Measurements from ENCODE around the gene PORCN. TPM values are rescaled to one million over a fixed set of nuclear protein-coding genes. Genes with fewer than 3 reads are reported as not detected.

Gene PORCN
- total and polyA plus RNA-seq, 7 donors, result 4.8 to 12.2 (median 8.6) TPM

DNA sequence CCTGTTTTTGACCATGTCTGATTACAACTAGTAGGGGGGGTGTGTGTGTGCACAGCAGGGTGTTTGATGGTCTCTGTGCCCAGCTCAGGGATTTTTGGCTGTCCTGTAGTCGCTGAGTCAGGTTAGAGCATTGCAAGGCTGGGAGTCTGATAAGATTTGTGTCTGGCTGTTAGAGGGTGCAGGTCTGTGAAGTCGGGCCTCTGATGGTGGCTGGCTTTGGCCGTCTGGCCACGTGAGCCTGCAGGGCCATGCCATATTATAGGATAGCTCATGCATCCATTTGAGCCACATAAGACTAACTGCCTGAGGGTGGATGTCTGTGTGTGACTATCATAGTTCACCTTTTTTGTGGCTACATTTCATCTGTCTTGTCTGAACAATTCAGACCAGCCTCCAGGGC is 4.9 kb downstream of the PORCN start:
- TF ChIP-seq, protein P1, sequence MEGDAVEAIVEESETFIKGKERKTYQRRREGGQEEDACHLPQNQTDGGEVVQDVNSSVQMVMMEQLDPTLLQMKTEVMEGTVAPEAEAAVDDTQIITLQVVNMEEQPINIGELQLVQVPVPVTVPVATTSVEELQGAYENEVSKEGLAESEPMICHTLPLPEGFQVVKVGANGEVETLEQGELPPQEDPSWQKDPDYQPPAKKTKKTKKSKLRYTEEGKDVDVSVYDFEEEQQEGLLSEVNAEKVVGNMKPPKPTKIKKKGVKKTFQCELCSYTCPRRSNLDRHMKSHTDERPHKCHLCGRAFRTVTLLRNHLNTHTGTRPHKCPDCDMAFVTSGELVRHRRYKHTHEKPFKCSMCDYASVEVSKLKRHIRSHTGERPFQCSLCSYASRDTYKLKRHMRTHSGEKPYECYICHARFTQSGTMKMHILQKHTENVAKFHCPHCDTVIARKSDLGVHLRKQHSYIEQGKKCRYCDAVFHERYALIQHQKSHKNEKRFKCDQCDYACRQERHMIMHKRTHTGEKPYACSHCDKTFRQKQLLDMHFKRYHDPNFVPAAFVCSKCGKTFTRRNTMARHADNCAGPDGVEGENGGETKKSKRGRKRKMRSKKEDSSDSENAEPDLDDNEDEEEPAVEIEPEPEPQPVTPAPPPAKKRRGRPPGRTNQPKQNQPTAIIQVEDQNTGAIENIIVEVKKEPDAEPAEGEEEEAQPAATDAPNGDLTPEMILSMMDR (IDR thresholded peaks at IDR 0.05), result no peak
- intact Hi-C loops (cut with DNase I), result loop anchor here in 1 of 2 donors (10.0 kb wide), 1 partner anchor 429 kb away; no protein-coding TSS in a partner anchor
- Histone ChIP-seq H3K4me1 (no peaks in the 10 kb centered on the region), H3K27ac (no peak overlapping the region), H3K9me3 (no peaks in the 10 kb centered on the region), H3K4me3 (no peak overlapping the region), H3K36me3 (ENCODE audit: insufficient read depth in 1 of 2, low read depth in 1 of 2) (no peaks in the 10 kb centered on the region), H3K27me3 (ENCODE audit: insufficient read depth in 3 of 3, low read length in 2 of 3) (peaks cover 0 to 5% (median 0%) of the 10 kb centered on the region in 3 donors)
- WGBS, 3 donors, result 71 to 89% (median 86%) methylated on average over 3 to 4 of the region's 4 CpGs
- DNase-seq (no peak), ATAC-seq (no peak)

DNA sequence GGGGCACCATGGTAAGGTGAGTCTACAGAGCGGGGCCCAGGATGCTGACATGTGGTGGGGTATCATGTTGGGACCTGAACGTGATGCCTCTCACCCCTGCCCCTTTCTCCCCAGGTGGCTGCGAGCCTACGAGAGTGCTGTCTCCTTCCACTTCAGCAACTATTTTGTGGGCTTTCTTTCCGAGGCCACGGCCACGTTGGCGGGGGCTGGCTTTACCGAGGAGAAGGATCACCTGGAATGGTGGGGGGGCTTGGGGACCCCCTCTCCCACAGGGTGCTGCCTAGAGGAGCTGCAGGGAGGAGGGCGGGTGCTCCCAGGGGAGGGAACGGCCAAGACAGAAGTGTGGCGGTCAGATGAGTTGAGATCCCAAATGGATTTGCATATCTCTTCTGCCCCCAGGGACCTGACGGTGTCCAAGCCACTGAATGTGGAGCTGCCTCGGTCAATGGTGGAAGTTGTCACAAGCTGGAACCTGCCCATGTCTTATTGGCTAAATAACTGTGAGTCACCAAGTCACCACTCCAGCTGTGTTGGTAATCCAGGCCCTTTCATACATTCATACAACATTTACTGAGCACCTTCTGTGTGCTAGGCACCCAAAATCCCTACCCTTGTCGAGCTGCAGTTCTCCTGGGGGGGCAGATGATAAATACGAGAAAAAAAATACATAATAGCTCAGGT is 5.5 kb downstream of the PORCN start:
- H3K4me1 ChIP-seq, result no peaks in the 10 kb centered on the region
- H3K27me3 ChIP-seq (ENCODE audit: insufficient read depth in 3 of 3, low read length in 2 of 3), result peaks cover 0 to 5% (median 0%) of the 10 kb centered on the region in 3 donors
- 81 to 96% (median 88%) methylated on average over 7 to 16 of the region's 16 CpGs for WGBS, 3 donors
- no peak overlapping the region for H3K27ac ChIP-seq
- H3K4me3 ChIP-seq, result no peak overlapping the region
- TF ChIP-seq, protein P1 (IDR thresholded peaks at IDR 0.05), result no peak
- no peaks in the 10 kb centered on the region for H3K36me3 ChIP-seq (ENCODE audit: insufficient read depth in 1 of 2, low read depth in 1 of 2)
- DNase-seq (no peak), ATAC-seq (no peak)
- intact Hi-C loops (cut with DNase I), result loop anchor here in 1 of 2 donors (10.0 kb wide), 1 partner anchor 429 kb away; no protein-coding TSS in a partner anchor
- H3K9me3 ChIP-seq, result no peaks in the 10 kb centered on the region

DNA sequence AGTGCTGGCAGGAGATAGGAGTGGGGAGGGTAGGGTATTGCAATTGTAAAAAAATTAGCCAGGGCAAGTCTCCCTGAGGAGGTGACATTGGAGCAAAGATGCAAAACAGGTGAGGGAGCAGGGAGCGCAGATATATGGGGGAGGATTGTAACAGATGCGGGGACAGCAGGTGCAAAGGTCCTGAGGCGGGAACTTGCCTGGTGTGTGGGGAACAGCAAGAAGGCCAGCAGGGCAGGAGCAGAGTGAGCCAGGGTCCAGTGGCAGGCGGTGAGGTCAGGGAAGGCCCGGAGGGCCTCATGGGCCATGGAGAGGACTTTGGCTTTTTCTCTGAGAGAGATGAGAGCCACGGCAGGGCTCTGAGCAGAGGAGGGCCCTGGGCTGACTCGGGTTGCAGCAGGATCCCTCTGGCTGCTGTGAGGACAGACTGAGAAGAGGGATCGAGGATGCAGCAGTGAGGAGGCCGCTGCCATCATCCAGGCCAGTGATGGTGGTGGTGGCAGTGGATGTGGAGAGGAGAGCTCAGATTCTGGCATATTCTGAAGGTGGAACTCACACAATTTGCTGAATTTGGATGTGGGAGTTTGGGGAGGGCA is 6.2 kb downstream of the PORCN start:
- intact Hi-C loops (cut with DNase I), result loop anchor here in 1 of 2 donors (10.0 kb wide), 1 partner anchor 430 kb away; no protein-coding TSS in a partner anchor
- no peaks in the 10 kb centered on the region for H3K9me3 ChIP-seq
- no peak for DNase-seq
- WGBS, 3 donors, result 83 to 97% (median 94%) methylated on average over 8 to 9 of the region's 9 CpGs
- H3K4me1 ChIP-seq, result no peaks in the 10 kb centered on the region
- no peaks in the 10 kb centered on the region for H3K36me3 ChIP-seq (ENCODE audit: insufficient read depth in 1 of 2, low read depth in 1 of 2)
- no peak overlapping the region for H3K4me3 ChIP-seq
- H3K27ac ChIP-seq, result no peak overlapping the region
- TF ChIP-seq, protein P1 (IDR thresholded peaks at IDR 0.05), result no peak
- ATAC-seq, result no peak
- H3K27me3 ChIP-seq (ENCODE audit: insufficient read depth in 3 of 3, low read length in 2 of 3), result peaks cover 0 to 5% (median 0%) of the 10 kb centered on the region in 3 donors

DNA sequence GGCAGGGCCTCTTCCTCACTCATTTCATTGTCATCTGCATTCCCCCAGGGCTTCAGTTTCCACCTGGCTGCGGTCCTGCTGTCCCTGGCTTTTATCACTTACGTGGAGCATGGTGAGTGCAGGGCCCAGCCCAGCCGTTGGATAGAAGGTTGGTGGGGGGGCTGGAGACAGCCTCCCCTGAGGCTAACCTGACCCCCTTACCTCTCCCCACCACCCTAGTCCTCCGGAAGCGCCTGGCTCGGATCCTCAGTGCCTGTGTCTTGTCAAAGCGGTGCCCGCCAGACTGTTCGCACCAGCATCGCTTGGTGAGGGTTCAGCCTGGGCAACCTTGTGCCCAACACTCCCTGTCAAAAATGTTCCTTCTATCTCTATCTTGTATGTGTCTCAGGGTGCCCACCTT is 7.0 kb downstream of the PORCN start:
- TF ChIP-seq, protein P1 (IDR thresholded peaks at IDR 0.05), result no peak
- no peak for ATAC-seq
- no peak overlapping the region for H3K27ac ChIP-seq
- DNase-seq, result no peak
- H3K9me3 ChIP-seq, result no peaks in the 10 kb centered on the region
- WGBS, 3 donors, result 88 to 100% (median 90%) methylated on average over 7 to 10 of the region's 10 CpGs
- H3K4me1 ChIP-seq, result no peaks in the 10 kb centered on the region
- intact Hi-C loops (cut with DNase I), result loop anchor here in 1 of 2 donors (10.0 kb wide), 1 partner anchor 431 kb away; no protein-coding TSS in a partner anchor
- H3K4me3 ChIP-seq, result no peak overlapping the region
- peaks cover 0 to 5% (median 0%) of the 10 kb centered on the region in 3 donors for H3K27me3 ChIP-seq (ENCODE audit: insufficient read depth in 3 of 3, low read length in 2 of 3)
- H3K36me3 ChIP-seq (ENCODE audit: insufficient read depth in 1 of 2, low read depth in 1 of 2), result no peaks in the 10 kb centered on the region

All from psoas muscle (tissue), 8 donors.